AG10803 (cell line): ENCODE data around the gene PASD1.
"Not testable (repeated sequence)": the region's sequence is repeated elsewhere in the genome, so short reads cannot be mapped to it uniquely, and the experiment has no call there.

Source experiments
- DNase-seq: peaks from one replicate; pipeline ENCODE4 v3.0.0; 2010; ENCODE audit warnings: low read depth
- H3K4me3 ChIP-seq: 2 replicates; pipeline ENCODE4 v1.5.1; 2011; ENCODE audit warnings: mild to moderate bottlenecking, low read length, control low read depth
- CTCF ChIP-seq: conservative IDR thresholded peaks from 2 replicates; pipeline ENCODE4 v1.5.1; 2011; ENCODE audit warnings: mild to moderate bottlenecking, low read length, control low read depth, inconsistent platforms

The PASD1 gene

DNA sequence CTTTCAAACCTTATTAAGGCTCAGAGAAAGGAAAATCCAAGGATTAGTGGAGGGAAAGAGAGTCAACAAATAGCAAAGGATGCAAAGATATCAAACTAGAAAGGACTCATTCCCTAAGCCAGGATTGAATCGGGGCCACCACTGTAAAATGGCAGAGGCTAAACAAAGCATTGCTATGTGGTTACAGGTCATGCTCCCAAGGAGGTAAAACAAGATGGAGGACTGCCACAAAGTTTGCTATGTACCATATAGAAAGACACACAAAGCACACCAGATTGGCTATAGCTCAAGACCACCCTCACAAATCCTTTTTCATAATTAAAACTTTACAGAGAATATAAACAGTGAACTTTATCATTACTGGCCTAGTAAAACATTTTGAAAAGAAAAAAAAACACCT is 25.9 kb upstream of the PASD1 start:
- no peak for DNase-seq
- TF ChIP-seq CTCF = no peak

DNA sequence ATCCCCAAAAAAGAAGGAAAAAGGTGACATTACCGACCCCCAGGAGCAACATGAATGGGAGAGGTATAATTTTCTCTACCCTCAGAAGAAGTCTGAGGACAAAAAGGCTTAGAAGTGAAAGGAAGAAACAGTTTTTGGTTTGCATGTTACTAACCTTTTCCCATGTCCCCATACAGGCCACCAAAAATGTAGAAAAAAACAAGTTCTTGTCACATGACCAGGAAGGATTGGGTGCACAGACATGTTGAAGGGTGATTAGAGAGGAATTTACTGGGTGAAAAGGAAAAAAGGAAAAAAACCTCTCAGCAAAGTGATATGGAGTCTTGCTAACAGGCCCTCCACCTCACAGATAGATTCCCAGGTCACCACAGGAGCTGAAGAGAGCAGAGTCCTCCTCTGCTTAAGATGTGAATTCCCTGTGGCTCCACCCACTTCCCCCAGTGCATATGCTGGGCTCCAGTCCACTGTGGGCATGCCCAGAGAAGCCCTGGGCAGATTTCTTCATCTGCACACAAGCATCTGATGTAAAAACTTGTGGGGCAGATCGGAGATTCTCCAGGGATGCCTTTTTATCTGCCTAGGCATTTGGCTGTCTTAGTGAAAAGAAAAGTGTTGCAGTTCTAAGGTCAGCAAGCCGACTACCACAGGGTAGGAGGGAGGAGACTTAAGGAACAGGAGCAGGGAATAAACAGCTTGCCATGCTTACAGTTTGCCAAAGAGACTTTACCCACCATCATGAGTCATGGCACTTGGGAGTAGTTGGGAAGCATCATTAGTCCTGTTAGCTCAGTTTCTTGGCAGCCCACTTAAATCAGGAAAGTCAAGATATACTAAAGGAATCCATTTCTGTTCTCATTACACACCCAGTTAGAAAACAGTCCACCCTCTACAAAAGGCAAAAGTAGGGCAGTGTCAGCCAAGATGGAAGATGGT is 25.0 kb upstream of the PASD1 start:
- no peak overlapping the region for H3K4me3 ChIP-seq
- no peak for DNase-seq
- TF ChIP-seq CTCF = no peak

More for the DNA sequence above, 25.9 kb upstream of the PASD1 start:
- H3K4me3 ChIP-seq = no peak overlapping the region

DNA sequence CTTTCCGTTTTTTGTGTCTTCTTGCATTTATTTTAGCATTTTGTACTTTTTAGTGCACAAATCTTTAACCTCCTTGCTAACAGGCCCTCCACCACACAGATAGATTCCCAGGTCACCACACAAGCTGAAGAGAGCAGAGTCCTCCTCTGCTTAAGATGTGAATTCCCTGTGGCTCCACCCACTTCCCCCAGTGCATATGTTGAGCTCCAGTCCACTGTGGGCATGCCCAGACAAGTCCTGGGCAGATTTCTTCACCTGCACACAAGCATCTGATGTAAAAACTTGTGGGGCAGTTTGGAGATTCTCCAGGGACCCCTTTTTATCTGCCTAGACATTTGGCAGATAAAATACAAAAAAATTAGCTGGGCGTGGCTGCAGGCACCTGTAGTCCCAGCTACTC is 19.8 kb upstream of the PASD1 start:
- no peak for TF ChIP-seq CTCF
- peak; percentile 0 for DNase-seq
- H3K4me3 ChIP-seq = no peak overlapping the region

- DNase-seq, H3K4me3 ChIP-seq: not testable (repeated sequence)
Observed at GRCh38 chrX:151546226-151546625, 17.2 kb upstream of the PASD1 start.

DNA sequence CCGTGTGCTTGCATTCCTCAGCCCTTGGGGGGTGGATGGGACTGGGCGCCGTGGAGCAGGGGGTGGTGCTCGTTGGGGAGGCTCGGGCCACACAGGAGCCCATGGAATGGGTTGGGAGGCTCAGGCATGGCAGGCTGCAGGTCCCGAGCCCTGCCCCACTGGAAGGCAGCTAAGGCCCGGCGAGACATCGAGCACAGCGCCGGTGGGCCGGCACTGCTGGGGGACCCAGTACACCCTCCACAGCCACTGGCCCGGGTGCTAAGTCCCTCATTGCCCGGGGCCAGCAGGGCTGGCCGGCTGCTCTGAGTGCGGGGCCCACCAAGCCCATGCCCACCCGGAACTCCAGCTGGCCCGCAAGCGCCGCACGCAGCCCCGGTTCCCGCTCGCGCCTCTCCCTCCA is 12.3 kb upstream of the PASD1 start:
- DNase-seq, H3K4me3 ChIP-seq: not testable (repeated sequence)

GRCh38 chrX:151552743-151553142 is 10.7 kb upstream of the PASD1 start:
- TF ChIP-seq CTCF = no peak
- H3K4me3 ChIP-seq = no peak overlapping the region
- DNase-seq = no peak

DNA sequence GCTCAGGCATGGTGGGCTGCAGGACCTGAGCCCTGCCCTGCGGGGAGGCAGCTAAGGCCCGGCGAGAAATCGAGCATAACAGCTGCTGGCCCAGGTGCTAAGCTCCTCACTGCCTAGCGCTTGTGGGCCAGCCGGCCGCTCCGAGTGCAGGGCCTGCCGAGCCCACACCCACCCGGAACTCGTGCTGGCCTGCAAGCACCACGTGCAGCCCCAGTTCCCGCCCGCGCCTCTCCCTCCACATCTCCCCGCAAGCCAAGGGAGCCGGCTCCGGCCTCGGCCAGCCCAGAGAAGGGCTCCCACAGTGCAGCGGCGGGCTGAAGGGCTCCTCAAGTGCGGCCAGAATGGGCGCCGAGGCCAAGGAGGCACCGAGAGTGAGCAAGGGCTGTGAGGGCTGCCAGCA is 8.2 kb upstream of the PASD1 start:
- DNase-seq, H3K4me3 ChIP-seq: not testable (repeated sequence)

- not testable (repeated sequence) for DNase-seq, H3K4me3 ChIP-seq
Observed at GRCh38 chrX:151562485-151562884, 990 bp upstream of the PASD1 start.

GRCh38 chrX:151563003-151563402 is 472 bp upstream of the PASD1 start:
- not testable (repeated sequence) for H3K4me3 ChIP-seq, DNase-seq

- H3K4me3 ChIP-seq = no peak overlapping the region
- DNase-seq = no peak
- TF ChIP-seq CTCF = no peak
Observed at GRCh38 chrX:151564035-151564434, 560 bp downstream of the PASD1 start.

DNA sequence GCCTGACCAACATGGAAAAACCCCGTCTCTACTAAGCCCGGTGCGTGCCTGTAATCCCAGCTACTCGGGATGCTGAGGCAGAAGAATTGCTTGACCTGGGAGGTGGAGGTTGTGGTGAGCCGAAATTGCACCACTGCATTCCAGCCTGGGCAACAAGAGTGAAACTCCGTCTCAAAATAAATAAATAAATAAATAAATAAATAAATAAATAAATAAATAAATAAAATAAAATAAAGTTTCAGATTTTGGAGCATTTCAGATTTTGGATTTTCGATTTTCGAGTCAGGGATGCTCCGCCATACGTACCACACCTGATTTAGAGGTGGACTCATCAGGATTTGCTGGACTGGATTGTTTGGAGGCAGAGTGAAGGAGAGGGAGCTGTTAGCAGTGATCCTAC is 3.4 kb downstream of the PASD1 start:
- not testable (repeated sequence) for DNase-seq

More for the DNA sequence above, 3.4 kb downstream of the PASD1 start:
- not testable (repeated sequence) for H3K4me3 ChIP-seq
